Measurements from ENCODE around the gene GJA9.
"Not testable (repeated sequence)": the region's sequence is repeated elsewhere in the genome, so short reads cannot be mapped to it uniquely, and the experiment has no call there.

The GJA9 gene

GRCh38 chr1:38881487-38881886 lies at the start of gene GJA9:
Gene GJA9, minus strand, starts transcription at chr1:38881587. Its CDS starts 5,489 bp downstream, at chr1:38876098.
- no peak for DNase-seq

DNA sequence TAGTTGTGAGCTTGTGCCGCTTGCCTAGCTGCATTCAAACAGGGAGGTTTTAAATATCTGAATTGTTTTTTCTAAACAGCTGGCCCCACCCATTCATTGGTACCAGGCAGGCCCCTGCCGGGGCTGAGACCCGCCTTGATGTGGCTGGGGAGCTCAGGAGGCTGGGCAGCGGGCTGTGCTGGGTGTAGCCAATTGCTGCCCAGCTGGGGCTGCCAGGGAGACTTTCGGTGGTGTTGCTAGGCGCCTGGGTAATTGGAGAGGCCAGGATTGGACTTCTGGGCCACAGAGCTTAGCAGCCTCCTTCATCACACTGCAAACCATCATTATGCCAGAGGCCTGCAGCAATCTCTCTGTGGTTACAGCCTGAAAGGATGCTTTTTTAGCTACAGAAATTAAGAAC lies 48.1 kb upstream of the GJA9 start:
- peak; percentile 23 to 57 for DNase-seq

DNA sequence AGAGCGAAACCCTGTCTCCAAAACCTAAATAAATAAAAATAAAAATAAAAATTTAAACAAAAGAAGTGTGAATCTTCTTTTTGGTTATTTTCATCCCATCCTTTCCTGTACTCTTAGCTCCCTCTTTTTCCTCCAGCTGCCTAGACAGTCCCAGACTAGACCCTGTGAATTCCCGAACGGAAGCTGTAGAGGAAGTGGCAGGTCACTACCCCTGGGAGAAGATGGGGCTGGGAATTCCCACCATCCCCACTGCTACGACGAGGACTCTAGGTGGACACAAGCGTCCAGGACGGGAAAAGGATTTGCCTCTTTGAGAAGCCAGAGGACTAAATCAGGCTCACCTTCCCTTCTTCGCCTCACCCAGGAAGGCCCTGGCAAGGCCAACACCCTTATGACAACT lies 47.7 kb upstream of the GJA9 start:
- DNase-seq: no peak

GRCh38 chr1:38926091-38926490 lies 44.7 kb upstream of the GJA9 start:
- no peak for DNase-seq

GRCh38 chr1:38925391-38925790 lies 44.0 kb upstream of the GJA9 start:
- DNase-seq: no peak

DNA sequence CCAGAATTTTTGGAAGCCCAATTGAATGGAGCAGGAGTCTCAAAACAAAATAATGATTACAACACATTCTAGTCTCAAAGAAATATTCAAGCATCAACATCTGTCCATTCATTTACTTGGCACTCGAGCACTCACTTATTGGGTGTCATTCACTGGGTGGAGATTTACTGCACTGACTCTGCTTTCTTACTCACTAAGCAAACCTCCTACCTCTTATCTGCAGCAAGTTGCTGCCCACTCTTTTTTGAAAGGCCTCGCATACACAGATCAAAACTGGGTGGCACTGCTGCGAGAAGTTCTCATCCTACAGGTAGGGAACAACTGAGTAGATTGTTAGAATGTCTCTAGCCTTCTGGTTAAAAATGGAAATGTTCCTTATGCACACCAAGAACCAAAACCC lies 42.2 kb upstream of the GJA9 start:
- DNase-seq: no peak

DNA sequence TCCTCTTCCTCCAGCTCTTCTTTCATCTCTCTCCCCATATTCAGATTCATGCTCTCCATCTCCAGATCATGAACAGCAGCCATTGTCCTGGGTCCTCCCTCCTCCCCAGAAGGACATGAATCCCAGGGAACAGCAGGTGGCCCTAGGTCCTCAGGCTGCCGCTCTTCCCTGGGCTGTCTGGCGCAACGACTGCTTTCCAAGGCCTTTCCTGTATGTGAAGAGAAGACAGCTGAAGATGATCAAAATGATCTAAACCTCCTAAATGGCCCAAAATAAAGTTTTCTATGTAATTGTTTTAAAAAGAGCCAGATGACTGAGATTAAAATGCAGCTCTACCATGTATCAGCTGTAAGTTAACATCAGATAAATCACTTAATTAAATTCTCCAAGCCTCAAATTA lies 37.7 kb upstream of the GJA9 start:
- peak; percentile 26 to 59 for DNase-seq

DNA sequence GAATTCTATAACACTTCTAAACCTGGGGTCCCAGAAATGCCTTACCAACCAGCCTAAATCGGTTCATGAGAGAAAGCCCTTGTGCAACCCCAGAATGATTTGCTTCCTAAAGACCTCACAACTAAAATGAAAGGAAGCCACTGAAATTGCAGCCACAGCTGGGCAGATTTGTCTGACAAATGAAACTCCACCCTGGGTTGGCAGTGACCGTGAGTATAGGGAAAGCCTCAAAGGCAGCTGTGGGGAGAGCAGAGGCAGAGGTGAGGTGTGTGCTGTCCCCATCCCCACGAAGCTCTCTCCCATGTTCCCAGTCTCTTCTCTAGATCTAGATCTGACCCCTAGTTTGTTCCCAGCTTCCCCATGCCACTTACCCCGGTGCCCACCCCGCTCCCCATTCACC lies 37.2 kb upstream of the GJA9 start:
- peak in 1 of 2 experiments; percentile 34 for DNase-seq

GRCh38 chr1:38917772-38918171 lies 36.4 kb upstream of the GJA9 start:
- DNase-seq: no peak

DNA sequence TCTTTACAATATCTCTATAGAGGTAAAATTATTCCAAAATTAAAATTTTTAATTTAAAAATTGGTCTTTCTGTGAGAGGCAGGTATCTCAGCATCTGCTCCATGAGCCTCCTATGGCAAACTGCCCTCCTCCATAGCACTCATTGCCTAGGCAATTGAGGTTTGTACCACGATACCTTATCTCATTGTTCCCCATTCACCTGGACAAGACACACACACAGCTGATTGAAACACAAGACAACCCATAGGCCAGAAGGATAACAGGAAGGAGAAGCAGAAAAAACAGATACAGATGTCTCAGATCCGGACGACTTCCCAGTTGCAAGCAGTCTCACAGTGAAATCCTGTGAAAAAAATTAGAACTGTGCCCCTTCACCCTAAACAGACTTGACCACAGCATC lies 36.0 kb upstream of the GJA9 start:
- DNase-seq: no peak

DNA sequence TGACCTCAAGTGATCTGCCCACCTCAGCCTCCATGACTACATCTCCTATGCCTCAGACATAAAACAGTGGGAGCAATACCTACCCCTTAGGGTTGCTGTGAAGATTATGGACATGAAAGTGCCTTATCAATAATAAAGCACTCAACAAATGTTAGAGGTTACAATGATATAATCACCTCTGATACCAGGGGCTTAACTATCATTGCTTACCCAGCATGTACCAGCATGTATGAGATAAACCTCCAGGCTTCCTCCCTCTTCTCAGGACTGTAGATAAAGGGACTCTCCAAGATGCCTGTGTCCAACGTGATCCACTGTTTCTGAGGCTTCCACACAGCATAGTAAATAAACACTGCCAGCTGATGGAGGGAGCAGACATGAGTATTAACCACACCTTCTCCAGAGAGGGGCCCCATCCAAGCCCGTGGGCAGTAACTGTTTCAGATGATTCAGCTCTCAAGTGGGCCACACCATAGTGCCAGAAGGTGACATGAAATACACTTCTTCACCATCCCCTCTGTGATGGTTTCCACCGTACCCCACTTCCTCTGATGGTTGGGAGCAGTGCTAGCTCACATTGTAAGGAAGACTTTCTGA lies 34.1 kb upstream of the GJA9 start:
- no peak for DNase-seq

DNA sequence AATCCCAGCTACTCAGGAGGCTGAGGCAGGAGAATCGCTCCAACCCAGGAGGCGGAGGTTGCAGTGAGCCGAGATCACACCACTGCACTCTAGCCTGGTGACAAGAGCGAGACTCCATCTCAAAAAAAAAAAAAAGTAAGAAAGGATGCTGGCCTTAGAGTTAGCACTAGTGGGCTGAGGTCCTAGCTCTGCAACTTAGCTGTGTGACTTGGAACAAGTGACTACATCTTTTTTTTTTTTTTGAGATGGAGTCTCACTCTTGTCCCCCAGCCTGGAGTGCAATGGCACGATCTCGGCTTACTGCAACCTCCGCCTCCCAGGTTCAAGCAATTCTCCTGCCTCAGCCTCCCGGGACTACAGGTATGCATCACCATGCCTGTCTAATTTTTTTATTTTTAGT lies 33.5 kb upstream of the GJA9 start:
- not testable (repeated sequence) for DNase-seq

- no peak for DNase-seq
Observed at GRCh38 chr1:38908821-38909220, 27.4 kb upstream of the GJA9 start.

DNA sequence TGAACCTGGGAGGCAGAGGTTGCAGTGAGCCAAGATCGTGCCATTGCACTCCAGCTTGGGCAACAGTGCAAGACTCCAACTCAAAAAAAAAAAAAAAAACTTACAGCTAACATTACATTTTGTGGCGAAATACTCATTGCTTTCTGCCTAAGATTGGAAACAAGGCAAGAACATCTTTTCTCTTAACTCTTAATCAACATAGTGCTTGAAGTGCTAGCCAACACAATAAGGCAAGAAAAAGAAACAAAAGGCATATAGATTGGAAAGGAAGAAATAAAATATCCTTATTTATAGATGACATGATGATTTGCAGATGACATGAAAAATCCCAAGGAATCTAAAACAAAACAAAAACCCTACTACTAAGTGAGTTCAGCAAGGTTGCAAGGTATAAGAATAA lies 24.6 kb upstream of the GJA9 start:
- no peak for DNase-seq

DNA sequence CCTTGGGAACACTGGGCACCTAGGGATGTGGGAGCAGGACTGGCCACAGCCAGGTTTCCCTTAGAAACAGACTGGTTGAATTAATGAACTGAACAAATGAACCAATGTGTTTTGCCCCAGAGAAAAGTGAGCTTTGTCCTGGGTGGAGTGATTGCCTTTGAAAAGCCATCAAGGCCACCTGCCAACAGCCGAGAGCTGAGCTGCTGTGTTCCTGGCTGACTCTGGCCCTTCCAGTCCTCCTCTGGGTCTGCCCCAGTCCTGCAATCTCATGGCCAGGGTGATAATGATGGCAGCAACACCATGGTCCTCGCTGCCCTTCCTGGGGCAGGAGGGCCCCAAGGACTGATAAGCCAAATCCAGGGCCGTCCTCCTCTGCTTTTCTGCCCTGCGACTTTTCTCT lies 18.2 kb upstream of the GJA9 start:
- no peak for DNase-seq

DNA sequence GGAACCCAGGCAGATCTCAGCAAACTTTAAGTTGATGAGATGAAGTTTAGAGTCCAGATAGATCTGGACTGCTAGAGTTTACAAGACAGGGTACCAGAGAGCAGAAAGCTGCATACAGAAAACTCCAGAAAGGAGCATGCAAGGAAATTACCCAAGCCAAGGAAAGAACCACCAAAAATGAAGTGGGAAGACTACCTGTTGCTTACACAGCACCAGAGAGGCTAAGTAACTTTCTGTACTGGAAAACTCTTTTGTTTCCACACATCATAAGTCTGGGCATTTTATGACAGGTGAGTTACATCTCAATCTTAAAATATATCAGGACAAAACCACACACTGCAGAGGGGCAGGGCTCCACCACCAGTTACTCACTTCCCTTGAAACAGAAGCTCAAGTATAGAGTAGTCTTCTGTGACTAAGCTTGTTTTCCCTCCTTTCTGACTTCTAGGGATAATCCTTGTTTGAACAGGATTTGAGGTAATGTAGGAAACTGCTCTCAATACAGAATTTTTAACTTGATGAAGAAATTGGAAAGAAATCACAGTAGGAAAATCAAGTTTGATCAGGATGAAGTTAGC lies 17.4 kb upstream of the GJA9 start:
- DNase-seq: no peak

GRCh38 chr1:38896169-38896568 lies 14.8 kb upstream of the GJA9 start:
- no peak for DNase-seq

DNA sequence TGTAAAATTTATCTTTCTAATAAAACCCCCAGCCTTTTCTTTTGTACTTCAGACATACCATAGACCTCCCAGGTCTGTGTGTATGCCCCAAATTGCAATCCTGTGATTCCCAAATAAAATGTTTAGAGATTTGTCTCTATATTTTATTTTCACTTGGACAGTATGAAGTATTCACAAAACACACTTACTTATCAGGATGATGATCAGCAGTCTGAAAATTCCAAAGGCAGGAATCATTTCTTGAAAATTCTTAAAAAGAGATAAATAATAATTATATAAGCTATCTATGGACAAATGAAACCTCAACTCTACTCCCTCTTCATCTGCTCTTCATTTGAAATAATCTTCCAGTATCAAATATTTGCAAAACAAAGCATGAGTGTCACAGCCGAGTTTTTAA lies 11.6 kb upstream of the GJA9 start:
- DNase-seq: no peak

GRCh38 chr1:38891753-38892152 lies 10.4 kb upstream of the GJA9 start:
- DNase-seq: peak in 1 of 2 experiments; percentile 33

DNA sequence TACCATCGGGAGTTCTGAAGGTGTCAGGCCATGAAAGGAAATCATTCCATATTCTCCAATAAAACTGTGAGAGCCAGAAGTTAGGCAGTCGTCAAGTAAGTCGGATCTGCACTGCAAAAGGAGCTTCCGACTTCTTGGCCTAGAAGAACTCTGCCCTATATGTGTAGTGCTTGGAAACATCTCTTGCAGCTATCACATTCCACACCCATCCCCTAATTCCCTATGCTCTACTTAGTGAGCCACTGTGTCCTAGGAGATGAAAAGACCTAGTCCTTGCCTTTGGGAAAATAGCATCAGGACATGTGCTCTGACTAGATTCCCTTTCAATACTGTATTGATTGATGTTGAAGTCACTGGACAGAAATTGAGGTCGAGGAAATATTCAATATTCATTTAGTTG lies 8.2 kb upstream of the GJA9 start:
- no peak for DNase-seq

DNA sequence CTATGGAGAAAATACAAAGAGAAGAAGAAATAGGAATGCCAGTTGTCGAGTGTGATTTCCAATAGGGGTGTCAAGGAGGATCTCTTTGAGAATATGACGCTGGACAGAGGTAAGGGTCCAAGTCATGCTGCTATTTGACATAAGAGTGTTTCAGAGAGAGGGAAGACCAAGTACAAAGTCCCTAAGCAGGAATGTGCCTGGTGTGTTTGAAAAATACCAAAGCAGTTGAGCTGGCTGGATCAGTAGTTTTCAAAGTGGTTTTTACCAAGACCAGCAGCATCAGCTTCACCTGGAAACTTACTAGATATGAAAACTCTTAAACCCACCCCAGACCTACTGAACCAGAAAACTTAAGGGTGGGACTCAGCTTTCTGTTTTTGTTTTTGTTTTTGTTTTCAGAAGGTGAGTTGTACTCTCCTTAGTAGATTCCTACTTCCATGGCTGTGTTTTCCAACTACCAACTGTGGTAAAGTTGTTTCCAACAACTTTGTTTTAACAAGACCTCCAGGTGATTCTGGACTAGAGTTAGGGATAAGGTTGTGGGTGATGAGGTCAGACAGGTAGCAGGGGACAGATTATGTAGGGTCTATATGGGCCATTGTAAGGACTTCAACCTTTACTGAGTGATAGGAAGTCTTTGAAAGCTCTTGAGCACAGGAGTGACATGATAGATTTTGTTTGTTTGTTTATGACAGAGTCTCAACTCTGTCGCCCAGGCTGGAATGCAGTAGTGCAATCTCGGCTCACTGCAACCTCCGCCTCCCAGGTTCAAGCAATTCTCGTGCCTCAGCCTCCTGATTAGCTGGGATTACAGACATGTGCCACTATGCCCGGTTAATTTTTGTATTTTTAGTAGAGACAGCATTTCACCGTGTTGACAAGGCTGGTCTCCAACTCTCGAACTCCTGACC lies 7.3 kb upstream of the GJA9 start:
- DNase-seq: no peak

- no peak for DNase-seq
Observed at GRCh38 chr1:38885092-38885491, 3.7 kb upstream of the GJA9 start.

GRCh38 chr1:38875811-38876210 lies 5.6 kb downstream of the GJA9 start:
- DNase-seq: no peak

Data from NCI-H526 (cell line).